Jurkat, Clone E6-1 (cell line): ENCODE results near the gene CCDC47.

Experiments
- DNase-seq: peaks from one replicate; pipeline ENCODE4 v3.0.0-alpha.2; 2011; ENCODE audit warnings: low read depth, low spot score
- H3K4me3 ChIP-seq: 2 replicates; pipeline ENCODE4 v1.5.1; 2011; ENCODE audit warnings: mild to moderate bottlenecking, low read length, control low read depth, moderate library complexity

Gene CCDC47

DNA sequence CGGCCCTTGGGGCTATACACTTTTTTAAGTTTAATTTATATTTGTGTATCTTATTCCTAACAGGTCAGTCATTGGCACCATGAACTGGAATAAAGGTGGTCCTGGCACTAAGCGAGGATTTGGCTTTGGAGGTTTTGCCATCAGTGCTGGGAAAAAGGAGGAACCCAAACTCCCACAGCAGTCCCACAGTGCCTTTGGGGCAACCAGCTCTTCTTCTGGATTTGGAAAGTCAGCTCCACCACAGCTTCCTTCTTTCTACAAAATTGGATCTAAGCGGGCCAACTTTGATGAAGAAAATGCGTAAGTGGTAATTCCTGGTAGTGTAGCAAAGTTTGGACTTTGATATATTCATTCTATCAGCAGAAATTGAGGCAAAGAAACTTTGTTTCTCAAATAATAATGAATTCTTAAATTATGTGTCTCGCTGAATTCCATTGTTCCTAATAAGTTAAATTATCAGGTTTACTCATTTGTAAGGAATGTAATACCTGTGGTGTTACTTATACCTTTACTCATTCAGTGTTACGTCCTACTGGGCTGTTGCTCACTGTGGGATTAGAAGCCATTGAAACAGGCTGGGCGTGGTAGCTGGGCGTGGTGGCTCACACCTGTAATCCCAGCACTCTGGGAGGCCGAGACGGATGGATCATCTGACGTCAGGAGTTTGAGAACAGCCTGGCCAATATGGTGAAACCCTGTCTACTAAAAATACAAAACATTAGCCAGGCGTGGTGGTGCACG, 13.7 kb upstream of the CCDC47 start:
- no peak for DNase-seq
- no peak overlapping the region for H3K4me3 ChIP-seq

DNA sequence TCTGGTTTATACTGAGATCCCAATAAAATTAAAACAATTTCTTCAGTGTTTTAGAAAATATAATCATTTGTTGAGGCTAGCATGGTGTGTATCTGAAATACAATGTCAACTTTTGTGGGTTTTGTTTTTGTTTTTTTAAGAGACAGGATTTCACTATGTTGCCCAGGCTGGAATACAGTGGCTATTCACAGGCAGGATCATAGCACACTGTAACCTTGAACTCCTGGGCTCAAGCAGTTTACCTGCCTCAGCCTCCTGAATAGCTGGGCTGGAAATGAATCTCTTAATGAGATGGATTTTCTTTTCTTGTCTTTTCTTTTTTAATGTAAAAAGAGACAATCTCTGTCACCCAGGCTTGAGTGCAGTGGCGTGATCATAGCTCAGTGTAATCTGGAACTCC, 12.7 kb upstream of the CCDC47 start:
- DNase-seq, result no peak
- H3K4me3 ChIP-seq, result no peak overlapping the region

DNA sequence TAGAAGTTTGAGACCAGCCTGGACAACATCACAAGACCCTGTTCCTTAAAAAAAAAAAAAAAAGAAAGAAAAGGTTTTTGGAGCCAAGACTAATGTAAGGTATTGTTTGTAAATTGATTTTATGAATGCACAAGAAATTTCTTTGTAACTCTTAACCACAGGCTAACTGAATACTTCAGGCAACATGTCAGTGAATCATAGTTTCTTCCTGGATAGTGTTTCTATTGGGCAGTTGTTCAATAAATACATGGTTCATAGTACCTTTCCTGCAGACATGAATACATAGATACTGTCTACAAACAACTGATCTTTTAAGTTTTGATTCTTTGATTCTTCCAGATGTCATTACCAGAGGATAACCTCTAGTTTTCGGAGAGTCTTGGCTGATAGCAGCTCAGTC, 12.2 kb upstream of the CCDC47 start:
- DNase-seq, result no peak
- no peak overlapping the region for H3K4me3 ChIP-seq

GRCh38 chr17:63783522-63783921, 10.1 kb upstream of the CCDC47 start:
- H3K4me3 ChIP-seq, result no peak overlapping the region
- DNase-seq, result no peak

DNA sequence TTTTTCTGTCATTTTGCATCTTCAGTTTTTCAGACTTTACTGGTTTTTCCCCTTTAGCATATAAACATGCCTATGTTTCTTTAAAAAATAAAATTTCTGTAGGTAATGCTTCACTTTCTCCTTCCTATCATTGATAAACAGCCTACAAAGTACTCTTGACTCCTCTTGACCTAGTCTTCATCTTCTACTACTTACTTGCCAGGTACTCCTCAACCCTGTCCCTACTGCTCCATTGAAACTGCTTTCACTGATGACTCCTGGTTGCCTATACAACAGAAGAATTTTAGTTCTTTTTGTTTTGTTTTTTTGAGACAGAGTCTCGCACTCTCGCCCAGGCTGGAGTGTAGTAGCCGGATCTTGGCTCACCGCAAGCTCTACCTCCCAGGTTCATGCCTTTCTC, 7.5 kb upstream of the CCDC47 start:
- H3K4me3 ChIP-seq, result no peak overlapping the region
- DNase-seq, result no peak

DNA sequence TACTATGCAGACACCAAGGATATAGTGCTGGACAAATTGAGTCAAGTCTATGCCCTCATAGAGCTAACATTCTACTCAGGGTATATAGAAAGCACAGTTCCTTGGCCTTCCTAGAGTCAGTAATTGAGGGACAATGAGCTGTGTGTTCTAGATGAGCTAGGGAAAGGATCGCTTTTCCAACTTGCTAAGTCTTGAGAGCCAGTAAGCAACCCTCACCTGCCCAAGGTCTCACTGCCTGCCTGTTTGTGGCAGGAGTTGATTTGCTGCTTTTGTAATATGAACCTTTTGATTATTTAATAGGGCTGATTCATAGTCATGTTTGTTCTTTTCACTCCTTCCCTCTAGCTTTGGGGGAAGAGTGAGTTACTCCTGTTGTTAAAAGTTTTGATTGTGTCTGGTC, 7.1 kb upstream of the CCDC47 start:
- no peak overlapping the region for H3K4me3 ChIP-seq
- no peak for DNase-seq

- H3K4me3 ChIP-seq, result peak overlapping the region; percentile 98
- no peak for DNase-seq
Measured at GRCh38 chr17:63775420-63775819, 2.0 kb upstream of the CCDC47 start.

DNA sequence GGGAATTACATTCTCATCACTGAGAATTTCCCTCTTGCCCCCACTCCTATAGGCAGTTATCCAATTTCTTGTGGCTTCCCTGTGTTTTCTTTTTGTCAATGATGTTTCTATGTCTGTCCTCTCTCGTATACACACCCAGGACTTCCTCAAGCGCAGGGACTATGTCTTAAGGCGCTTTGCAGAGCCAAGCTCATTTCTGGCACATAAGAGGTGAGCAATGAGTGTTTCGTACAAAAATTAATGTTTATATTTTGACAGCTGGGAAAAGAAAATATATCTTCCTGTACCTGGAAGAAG, 1.5 kb upstream of the CCDC47 start:
- no peak for DNase-seq

DNA sequence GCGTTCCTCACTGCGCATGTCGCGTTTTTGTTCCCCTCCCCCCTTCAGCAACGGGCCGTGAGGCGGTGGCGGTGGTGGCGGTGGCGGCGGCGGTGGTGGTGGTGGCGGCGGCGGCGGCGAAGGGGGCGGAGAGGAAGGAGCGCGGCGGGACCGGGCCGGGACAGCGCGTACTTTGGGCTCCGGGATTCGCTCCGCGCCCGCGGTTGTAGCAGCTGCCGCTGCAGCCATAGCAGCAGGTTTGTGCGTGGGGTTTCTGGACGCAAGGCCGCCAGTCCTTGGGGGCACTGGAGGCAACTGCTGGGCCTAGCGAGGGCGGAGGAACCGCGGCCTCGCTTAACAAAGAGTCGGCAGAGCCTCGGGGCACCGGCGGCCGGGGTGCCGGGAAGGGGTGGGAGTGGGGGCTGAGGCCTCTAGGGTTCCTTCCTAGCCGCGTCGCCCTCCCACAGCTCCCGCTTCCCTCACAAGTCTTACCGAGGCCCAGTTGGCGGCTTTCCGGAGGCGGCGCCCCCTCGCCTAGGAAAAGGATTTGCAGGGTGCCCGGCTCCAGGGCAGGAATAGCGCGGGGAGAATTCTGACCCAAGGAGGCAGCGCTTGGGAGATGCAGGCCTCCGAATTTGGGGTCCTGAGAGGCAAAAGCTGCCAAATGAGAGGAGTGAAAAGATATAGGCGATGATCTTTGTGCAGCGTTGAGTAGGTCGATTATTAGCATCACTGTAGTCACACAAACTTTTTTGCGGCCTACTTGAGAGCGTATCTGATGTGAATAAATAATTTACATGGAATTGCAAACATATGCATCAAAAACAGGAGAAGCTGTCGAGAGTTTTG, 958 bp upstream of the CCDC47 start, which contains the start of gene DDX42:
DDX42 (plus strand) TSS at position 30 of the 828 bp plus-strand sequence. CDS start 12,880 bp downstream, outside the sequence.
- peak; percentile 25 for DNase-seq
- peak within 1 kb of the TSS; percentile 98 for H3K4me3 ChIP-seq

More for the DNA sequence above, 1.5 kb upstream of the CCDC47 start:
- peak overlapping the region; percentile 98 for H3K4me3 ChIP-seq

- no peak for DNase-seq
- peak overlapping the region; percentile 98 for H3K4me3 ChIP-seq
Measured at GRCh38 chr17:63772801-63773271, 561 bp downstream of the CCDC47 start.

DNA sequence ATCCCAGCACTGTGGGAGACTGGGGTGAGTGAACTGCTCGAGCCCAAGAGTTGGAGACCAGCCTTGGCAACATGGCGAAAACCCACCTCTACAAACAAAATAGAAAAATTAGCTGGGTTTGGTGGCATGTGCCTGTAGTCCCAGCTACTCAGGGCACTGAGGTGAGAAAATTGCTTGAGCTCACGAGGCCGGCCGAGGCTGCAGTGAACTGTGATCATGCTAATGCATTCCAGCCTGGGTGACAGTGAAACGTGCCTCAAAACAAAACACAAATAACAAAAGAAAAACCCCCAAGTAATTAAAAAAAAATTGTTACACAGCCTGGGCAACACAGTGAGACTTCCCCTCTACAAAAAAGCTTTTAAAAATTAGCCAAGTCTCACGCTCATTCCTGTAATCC, 5.0 kb downstream of the CCDC47 start:
- no peak for DNase-seq
- no peak overlapping the region for H3K4me3 ChIP-seq

GRCh38 chr17:63766754-63767153, 6.6 kb downstream of the CCDC47 start:
- DNase-seq, result no peak
- H3K4me3 ChIP-seq, result no peak overlapping the region

DNA sequence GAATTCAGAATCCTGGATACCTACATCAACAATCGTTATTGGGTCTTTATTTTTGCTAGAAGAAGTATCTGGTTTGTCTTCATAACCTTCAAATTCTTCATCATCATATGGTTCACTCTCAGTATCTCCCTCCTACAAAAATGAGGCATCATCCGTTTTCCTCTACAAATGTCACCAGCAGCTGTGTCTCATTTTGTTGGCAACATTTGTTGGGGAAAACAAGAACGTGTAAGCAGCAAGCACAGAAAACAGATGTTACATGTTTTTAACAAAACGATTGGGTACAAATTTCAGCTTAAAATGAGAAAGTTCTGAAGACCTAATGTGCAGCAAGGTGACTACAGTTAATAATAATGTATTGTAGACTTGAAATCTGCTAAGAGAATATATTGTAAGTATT, 8.7 kb downstream of the CCDC47 start:
- no peak overlapping the region for H3K4me3 ChIP-seq
- DNase-seq, result no peak

DNA sequence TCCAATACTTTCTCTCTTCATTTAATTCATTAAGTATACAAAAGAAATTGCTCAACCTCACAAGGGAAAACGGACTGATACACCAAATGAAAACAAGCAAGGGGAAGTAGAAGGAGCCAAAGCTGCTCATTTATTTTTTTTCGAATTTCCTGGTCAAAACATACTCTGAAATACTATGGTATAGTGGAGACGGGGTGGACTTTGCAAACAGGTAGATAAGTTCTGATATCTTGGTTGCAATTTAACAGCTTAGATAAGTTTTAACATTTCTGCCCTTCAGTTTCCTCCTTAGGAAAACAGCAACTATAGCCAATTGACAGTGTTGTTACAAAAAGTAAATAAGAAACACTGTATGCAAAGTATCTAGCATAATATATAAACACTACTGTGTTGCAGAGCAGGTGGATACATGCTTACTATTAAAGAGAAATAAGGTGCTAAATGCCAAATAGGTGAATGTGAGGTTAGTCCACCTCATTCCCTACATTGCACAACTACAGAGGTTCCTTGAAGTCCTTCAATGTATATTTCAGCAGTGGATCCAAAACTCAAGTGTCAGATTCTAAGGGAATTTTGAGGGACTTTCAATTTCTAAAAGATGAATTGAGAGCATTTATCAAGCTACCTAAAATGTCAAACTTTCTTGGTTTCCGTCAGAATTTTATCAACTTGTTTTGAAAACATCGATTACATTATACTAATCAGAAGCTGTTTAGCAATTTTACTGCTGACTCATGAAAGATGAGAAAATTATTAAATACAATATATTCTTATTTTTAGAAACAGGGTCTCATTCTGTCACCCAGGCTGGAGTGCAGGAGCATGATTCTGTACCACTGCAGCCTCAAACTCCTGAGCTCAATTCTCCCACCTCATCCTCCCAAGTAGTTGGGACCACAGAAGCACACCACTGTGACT, 11.0 kb downstream of the CCDC47 start:
- no peak for DNase-seq
- H3K4me3 ChIP-seq, result no peak overlapping the region

GRCh38 chr17:63760771-63761539, 12.4 kb downstream of the CCDC47 start:
- no peak for DNase-seq
- no peak overlapping the region for H3K4me3 ChIP-seq

- H3K4me3 ChIP-seq, result no peak overlapping the region
- DNase-seq, result no peak
Measured at GRCh38 chr17:63758428-63758827, 15.0 kb downstream of the CCDC47 start.

DNA sequence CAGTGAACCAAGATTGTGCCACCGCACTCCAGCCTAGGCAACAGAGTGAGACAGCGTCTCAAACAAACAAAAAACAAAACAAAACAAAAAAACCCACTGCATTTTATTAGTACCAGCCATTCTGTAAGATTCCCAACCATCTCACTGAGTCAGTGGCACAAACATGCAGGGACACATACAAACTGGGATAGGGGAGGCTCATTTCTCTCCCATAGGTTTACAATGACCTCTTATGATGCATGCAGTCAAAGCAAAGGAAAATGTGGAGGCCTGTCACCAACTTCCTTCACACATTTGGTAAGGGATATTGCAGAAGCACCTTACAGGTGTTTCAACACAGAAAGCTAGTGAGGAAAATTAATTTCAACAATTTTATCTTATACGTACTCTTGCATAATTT, 19.4 kb downstream of the CCDC47 start:
- H3K4me3 ChIP-seq, result no peak overlapping the region
- DNase-seq, result no peak

DNA sequence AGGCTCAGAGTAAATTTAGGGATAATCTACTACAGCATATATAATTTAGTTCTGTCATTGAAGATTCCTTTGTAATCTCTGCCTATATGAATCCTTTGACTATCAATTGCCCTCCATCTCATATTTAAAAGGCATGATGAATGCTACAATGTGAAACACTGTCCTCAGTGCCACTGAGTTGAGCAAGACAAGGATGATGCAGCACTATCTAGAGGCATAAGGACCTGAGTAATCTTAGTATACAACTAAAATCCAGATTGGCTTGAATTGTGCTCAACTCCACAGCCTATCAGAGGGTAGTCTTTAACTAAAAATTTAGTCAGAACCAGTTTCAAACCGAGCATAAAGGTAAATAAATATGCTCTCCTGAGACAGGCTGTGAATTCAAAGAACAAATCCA, 20.2 kb downstream of the CCDC47 start:
- no peak overlapping the region for H3K4me3 ChIP-seq
- DNase-seq, result no peak

GRCh38 chr17:63752707-63753106, 20.7 kb downstream of the CCDC47 start:
- no peak overlapping the region for H3K4me3 ChIP-seq
- no peak for DNase-seq
